Stimulated activated naive CD4-positive, alpha-beta T cell treated with Interleukin-2 at 50 U/mL for 16 hours (primary cell): ENCODE results near the gene ABCA5.
A peak's percentile ranks its signal among the peaks of the same experiment; 100 is the strongest.

Source experiments
- DNase-seq: peaks from one replicate; lab custom pipeline; 2025; lab: John Stamatoyannopoulos, UW

The ABCA5 gene

GRCh38 chr17:69327060-69327831 is at the start of gene ABCA5:
ABCA5 (minus strand) TSS chr17:69327133; CDS start chr17:69314415, 12,718 bp downstream.
- peak; percentile 85 for DNase-seq

- no peak for DNase-seq
Measured at GRCh38 chr17:69375229-69375628, 48.3 kb upstream of the ABCA5 start.

GRCh38 chr17:69373069-69373468 is 46.1 kb upstream of the ABCA5 start:
- no peak for DNase-seq

GRCh38 chr17:69367298-69367697 is 40.4 kb upstream of the ABCA5 start:
- DNase-seq, result no peak

GRCh38 chr17:69363488-69364210 is 36.7 kb upstream of the ABCA5 start:
- no peak for DNase-seq

- no peak for DNase-seq
Measured at GRCh38 chr17:69361156-69361555, 34.2 kb upstream of the ABCA5 start.

- DNase-seq, result no peak
Measured at GRCh38 chr17:69358688-69359596, 32.0 kb upstream of the ABCA5 start.

GRCh38 chr17:69357701-69358100 is 30.8 kb upstream of the ABCA5 start:
- no peak for DNase-seq

GRCh38 chr17:69356625-69357024 is 29.7 kb upstream of the ABCA5 start:
- no peak for DNase-seq

GRCh38 chr17:69350911-69351310 is 24.0 kb upstream of the ABCA5 start:
- DNase-seq, result no peak

- DNase-seq, result no peak
Measured at GRCh38 chr17:69348429-69348828, 21.5 kb upstream of the ABCA5 start.

- no peak for DNase-seq
Measured at GRCh38 chr17:69346766-69347165, 19.8 kb upstream of the ABCA5 start.

- DNase-seq, result no peak
Measured at GRCh38 chr17:69344939-69345338, 18.0 kb upstream of the ABCA5 start.

- DNase-seq, result no peak
Measured at GRCh38 chr17:69342896-69343644, 16.1 kb upstream of the ABCA5 start.

GRCh38 chr17:69339937-69340336 is 13.0 kb upstream of the ABCA5 start:
- DNase-seq, result no peak

- DNase-seq, result no peak
Measured at GRCh38 chr17:69336996-69337395, 10.1 kb upstream of the ABCA5 start.

- no peak for DNase-seq
Measured at GRCh38 chr17:69336580-69336979, 9.6 kb upstream of the ABCA5 start.

GRCh38 chr17:69335058-69335457 is 8.1 kb upstream of the ABCA5 start:
- no peak for DNase-seq

GRCh38 chr17:69333561-69333960 is 6.6 kb upstream of the ABCA5 start:
- DNase-seq, result no peak

GRCh38 chr17:69331756-69332155 is 4.8 kb upstream of the ABCA5 start:
- no peak for DNase-seq

GRCh38 chr17:69326377-69327059 is 415 bp downstream of the ABCA5 start:
- DNase-seq, result no peak
